ENCODE measurements around the gene YJEFN3.
A peak's percentile ranks its signal among the peaks of the same experiment; 100 is the strongest.

The YJEFN3 gene, protein sequence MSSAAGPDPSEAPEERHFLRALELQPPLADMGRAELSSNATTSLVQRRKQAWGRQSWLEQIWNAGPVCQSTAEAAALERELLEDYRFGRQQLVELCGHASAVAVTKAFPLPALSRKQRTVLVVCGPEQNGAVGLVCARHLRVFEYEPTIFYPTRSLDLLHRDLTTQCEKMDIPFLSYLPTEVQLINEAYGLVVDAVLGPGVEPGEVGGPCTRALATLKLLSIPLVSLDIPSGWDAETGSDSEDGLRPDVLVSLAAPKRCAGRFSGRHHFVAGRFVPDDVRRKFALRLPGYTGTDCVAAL

GRCh38 chr19:19528721-19529490 lies at the start of gene YJEFN3:
Gene YJEFN3, plus strand, starts transcription at chr19:19528911. Its CDS starts 22 bp downstream, at chr19:19528933.
- peak; percentile 70 for DNase-seq (ENCODE audit: low read depth)

DNA sequence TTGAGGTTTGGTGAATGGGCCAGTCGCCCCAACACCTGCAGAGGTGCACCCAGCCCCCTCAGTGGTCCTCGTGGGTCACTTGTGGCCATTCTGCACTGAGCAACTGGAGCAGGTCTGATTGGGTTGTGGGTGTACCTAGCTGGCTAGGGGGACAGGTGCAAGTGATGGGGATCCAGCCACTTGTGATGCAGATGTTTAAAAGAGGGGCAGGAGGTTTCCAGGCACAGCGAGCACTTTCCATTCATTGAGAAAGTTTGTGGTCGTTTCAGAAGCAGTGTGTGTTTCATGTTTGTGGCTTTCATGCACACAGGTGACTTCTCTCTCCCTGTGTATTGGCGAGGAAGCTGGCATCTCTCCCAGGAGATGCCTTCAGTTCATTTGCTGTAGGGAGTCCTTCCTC lies 48.0 kb upstream of the YJEFN3 start:
- no peak for DNase-seq (ENCODE audit: low read depth)

GRCh38 chr19:19482809-19483596 lies 45.7 kb upstream of the YJEFN3 start:
- DNase-seq (ENCODE audit: low read depth) = no peak

DNA sequence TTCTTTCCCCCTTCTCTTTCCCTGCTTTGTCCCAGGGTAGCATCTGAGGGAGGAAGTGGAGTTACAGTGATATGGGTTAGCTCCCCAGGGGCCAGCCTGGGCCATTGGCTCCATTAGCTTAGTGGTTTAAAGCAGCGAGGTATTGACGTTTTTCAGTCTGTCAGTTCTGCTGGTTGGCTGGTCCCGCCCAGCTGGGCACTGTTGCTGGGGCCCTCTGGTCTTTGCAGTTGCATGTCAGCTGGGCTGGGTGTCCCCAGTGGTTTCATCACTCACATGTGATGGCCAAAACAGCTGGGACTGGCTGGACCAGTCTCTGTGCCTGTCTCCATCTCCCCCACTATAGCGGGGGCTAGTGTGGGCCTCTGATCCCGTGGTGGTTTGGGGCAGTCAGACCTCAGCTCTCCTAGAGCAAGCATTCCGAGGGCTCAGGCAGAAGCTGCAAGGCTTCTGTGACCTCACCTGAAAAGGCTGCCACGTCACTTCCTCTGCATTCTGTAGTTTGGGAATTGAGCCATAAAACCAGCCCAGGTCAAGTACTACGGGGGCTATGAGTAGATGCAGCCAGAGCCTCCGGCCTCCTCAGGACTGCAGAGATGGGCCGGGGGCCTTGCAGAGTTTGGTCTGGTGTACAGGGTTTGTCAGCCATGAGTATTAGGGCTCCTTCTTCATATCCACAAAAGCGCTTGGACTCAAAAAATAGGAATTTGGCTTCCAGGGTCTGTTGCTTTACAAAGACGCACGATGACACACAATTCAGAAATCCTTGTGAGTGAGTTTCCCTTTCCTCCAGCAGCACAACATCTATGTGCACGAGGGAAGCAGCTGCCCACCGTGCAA lies 43.3 kb upstream of the YJEFN3 start:
- DNase-seq (ENCODE audit: low read depth) = peak; percentile 58

GRCh38 chr19:19485998-19486290 lies 42.8 kb upstream of the YJEFN3 start:
- DNase-seq (ENCODE audit: low read depth) = no peak

GRCh38 chr19:19486343-19487076 lies 42.2 kb upstream of the YJEFN3 start:
- DNase-seq (ENCODE audit: low read depth) = no peak

GRCh38 chr19:19487077-19487949 lies 41.4 kb upstream of the YJEFN3 start:
- DNase-seq (ENCODE audit: low read depth) = no peak

DNA sequence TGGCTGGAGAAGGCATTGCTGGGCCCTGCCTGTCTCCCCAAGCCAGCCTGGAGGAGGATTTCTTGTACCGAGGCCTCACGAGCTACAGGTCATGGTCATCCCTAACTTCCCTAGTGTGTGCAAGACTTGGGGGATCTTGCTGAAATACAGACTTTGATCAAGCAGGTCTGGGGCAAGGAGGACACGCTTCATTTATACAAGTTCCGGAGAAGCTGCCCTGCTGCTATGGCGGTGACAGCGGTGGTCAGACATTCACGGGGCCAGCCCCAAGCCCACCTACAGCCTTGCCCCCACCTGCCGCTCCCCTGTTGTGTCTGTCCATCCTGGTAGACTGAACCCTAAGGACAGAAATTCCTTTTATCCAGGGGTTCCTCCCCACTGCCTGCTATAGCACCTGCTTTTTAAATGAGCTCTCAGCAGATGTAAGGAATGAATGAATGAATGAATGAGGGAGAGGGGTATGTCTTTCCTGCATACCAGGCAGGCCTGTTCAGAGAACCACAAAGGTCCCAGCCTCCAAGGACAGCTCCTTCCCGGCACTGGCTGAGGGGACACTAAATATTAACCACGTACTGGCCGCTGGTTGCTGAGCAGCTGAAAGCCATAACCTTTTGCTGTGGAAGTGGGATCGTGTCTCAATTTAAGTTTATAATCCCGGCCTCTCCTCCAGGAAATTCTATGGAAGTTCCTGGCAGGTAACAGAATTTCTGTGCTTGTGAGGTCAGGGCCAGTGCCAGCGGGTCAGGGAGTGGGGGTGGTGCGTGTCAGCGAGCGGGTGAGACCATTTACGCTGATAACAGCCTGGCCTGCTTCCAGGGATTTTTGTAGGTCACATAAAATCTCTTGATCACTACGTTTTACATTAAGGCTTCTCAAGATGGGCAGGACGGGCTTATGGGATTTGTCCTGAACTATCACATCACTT lies 40.5 kb upstream of the YJEFN3 start:
- DNase-seq (ENCODE audit: low read depth) = no peak

- DNase-seq (ENCODE audit: low read depth) = peak; percentile 94
Observed at GRCh38 chr19:19488875-19489690, 39.6 kb upstream of the YJEFN3 start.

GRCh38 chr19:19489804-19490204 lies 38.9 kb upstream of the YJEFN3 start:
- DNase-seq (ENCODE audit: low read depth) = no peak

GRCh38 chr19:19490214-19490968 lies 38.3 kb upstream of the YJEFN3 start:
- peak; percentile 79 for DNase-seq (ENCODE audit: low read depth)

- no peak for DNase-seq (ENCODE audit: low read depth)
Observed at GRCh38 chr19:19491321-19492025, 37.2 kb upstream of the YJEFN3 start.

GRCh38 chr19:19492026-19492610 lies 36.6 kb upstream of the YJEFN3 start:
- no peak for DNase-seq (ENCODE audit: low read depth)

DNA sequence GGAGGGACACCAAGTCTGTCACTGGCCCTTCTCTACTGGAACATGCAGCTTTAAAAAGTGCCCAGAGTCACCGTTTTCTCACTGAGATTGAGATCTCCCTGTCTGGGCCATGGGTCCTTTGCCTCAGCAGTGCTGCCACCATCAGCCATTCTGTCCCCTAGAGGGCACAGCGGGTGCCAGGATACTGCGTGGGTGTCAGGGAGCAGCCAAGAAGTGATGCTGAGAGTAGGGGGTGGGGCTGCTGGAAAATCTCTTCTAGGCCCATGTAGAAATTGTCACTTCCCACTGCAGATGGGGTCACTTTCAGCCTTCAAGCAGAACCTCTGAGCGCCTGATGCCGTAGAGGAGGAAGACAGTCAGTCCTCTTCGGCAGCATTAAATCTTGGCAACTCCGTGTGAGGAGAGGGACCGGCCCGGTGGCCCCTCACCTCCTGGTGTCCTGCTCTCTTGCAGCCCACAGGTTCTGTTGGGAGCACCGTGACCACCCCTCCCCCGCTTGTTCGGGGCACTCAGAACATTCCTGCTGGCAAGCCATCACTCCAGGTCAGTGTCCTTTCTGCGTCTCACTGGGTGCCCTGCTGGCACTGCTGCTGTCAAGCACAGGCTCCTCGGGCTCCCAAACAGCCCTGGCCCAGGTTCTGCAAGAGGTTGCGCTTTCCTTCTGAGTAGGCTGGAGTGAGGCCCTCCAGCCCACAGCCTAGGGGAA lies 34.7 kb upstream of the YJEFN3 start:
- no peak for DNase-seq (ENCODE audit: low read depth)

GRCh38 chr19:19495614-19496603 lies 32.8 kb upstream of the YJEFN3 start:
- DNase-seq (ENCODE audit: low read depth) = no peak
